BLaER1 treated with 17β-estradiol and CSF1 and Interleukin-3, amounts not matched to agents 10 nM and 100 nM (cell line): ENCODE data around the gene TCEA3.

Experiments
- H3K27ac ChIP-seq, 11 experiments: shearing (Covaris generic); formaldehyde crosslinking; 2 replicates each; pipeline ENCODE4 v1.8.1; 2022
- H3K27me3 ChIP-seq, 11 experiments: shearing (Covaris generic); formaldehyde crosslinking; 2 replicates each; pipeline ENCODE4 v1.8.1; 2022
- H3K36me3 ChIP-seq, 11 experiments: shearing (Covaris generic); formaldehyde crosslinking; 2 replicates each; pipeline ENCODE4 v1.8.1; 2022
- H3K4me1 ChIP-seq, 10 experiments: shearing (Covaris generic); formaldehyde crosslinking; 2 replicates each; pipeline ENCODE4 v1.8.1; 2022
- H3K4me2 ChIP-seq, 11 experiments: shearing (Covaris generic); formaldehyde crosslinking; 2 replicates each; pipeline ENCODE4 v1.8.1; 2022
- H3K4me3 ChIP-seq, 10 experiments: shearing (Covaris generic); formaldehyde crosslinking; 2 replicates each; pipeline ENCODE4 v1.8.1; 2022
- H3K9ac ChIP-seq, 11 experiments: shearing (Covaris generic); formaldehyde crosslinking; 2 replicates each; pipeline ENCODE4 v1.8.1; 2022
- H3K9me3 ChIP-seq, 11 experiments: shearing (Covaris generic); formaldehyde crosslinking; replicated peaks in 1 of 11; 2 replicates each; pipeline ENCODE4 v1.8.1; 2022
- H4K20me1 ChIP-seq, 11 experiments: shearing (Covaris generic); formaldehyde crosslinking; 2 replicates each; pipeline ENCODE4 v1.8.1; 2022
- Cebpa-rat ChIP-seq, 11 experiments: shearing (Covaris generic); IDR thresholded peaks; 2 replicates each; pipeline ENCODE4 v1.8.1; 2022

TCEA3 gene

GRCh38 chr1:23463286-23463685 is 38.7 kb upstream of the TCEA3 start:
- H4K20me1 ChIP-seq, result no peaks in the 10 kb centered on the region
- H3K4me3 ChIP-seq, result no peak overlapping the region
- H3K27ac ChIP-seq, result no peak overlapping the region
- no peak overlapping the region for H3K4me2 ChIP-seq
- H3K9ac ChIP-seq, result no peak overlapping the region
- no peak for TF ChIP-seq Cebpa-rat (IDR thresholded peaks at IDR 0.05)
- no peaks in the 10 kb centered on the region for H3K27me3 ChIP-seq
- no peaks in the 10 kb centered on the region for H3K36me3 ChIP-seq
- H3K9me3 ChIP-seq, result no peaks in the 10 kb centered on the region
- no peaks in the 10 kb centered on the region for H3K4me1 ChIP-seq

DNA sequence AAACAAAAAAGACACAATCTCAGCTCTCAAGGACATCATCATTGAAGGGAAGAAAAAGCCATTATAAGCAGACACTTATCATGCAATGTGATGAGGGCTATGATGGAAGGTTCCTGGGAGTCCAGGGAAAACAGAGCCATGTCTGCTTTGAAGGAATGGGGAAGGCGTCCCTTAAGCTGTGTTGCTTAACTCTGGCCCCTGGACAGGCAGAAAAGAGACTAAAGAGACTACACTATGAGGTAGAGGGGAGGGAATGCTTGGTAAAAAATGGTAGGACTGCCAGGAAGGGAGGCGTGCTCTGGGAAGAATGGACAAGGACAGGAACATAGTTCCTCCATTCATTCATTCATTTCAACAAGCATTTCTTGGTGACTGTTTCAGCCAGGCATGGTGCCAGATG is 38.2 kb upstream of the TCEA3 start:
- TF ChIP-seq Cebpa-rat (IDR thresholded peaks at IDR 0.05), result no peak
- Histone ChIP-seq H3K4me3 (no peak overlapping the region), H4K20me1 (no peaks in the 10 kb centered on the region), H3K27me3 (no peaks in the 10 kb centered on the region), H3K27ac (no peak overlapping the region), H3K9ac (no peak overlapping the region), H3K9me3 (no peaks in the 10 kb centered on the region), H3K4me2 (no peak overlapping the region), H3K4me1 (no peaks in the 10 kb centered on the region), H3K36me3 (no peaks in the 10 kb centered on the region)

GRCh38 chr1:23461050-23461449 is 36.5 kb upstream of the TCEA3 start:
- Histone ChIP-seq H4K20me1 (no peaks in the 10 kb centered on the region; a peak in 2 of 22 replicates), H3K36me3 (no peaks in the 10 kb centered on the region), H3K27ac (no peak overlapping the region), H3K4me1 (peaks cover 5 to 12% (median 8%) of the 10 kb centered on the region in 10 experiments), H3K27me3 (no peaks in the 10 kb centered on the region), H3K4me3 (no peak overlapping the region), H3K9me3 (no peaks in the 10 kb centered on the region), H3K9ac (no peak overlapping the region), H3K4me2 (no peak overlapping the region)
- TF ChIP-seq Cebpa-rat (IDR thresholded peaks at IDR 0.05), result no peak

GRCh38 chr1:23460519-23460918 is 36.0 kb upstream of the TCEA3 start:
- Histone ChIP-seq H3K4me2 (no peak overlapping the region), H3K27ac (no peak overlapping the region), H3K36me3 (no peaks in the 10 kb centered on the region), H3K9me3 (no peaks in the 10 kb centered on the region), H4K20me1 (no peaks in the 10 kb centered on the region; a peak in 2 of 22 replicates), H3K9ac (no peak overlapping the region), H3K27me3 (peaks cover 0 to 1% (median 0%) of the 10 kb centered on the region in 11 experiments; a peak in 1 of 22 replicates), H3K4me3 (no peak overlapping the region), H3K4me1 (peaks cover 9 to 17% (median 13%) of the 10 kb centered on the region in 10 experiments)
- no peak for TF ChIP-seq Cebpa-rat (IDR thresholded peaks at IDR 0.05)

DNA sequence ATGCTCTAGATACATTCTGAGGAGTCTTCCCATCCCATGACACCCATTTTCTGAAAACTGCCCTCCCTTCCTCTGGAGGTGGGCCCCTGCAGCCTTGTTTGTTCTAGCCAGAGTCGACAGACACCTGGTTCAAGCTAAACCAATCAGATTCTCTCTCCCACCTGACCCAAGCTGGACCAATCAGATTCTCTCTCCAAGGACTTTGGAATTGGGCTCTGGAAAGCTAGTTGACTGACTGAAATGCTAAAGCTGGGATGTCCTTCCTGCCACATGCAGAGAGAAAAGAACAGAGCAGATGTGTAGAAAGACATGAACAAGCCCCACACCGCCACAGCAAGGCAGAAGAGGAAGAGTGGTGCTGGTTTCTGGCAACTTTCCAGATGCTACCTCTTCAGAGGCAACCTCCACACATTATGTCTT is 34.8 kb upstream of the TCEA3 start:
- no peak overlapping the region for H3K27ac ChIP-seq
- peaks cover 9 to 17% (median 13%) of the 10 kb centered on the region in 10 experiments for H3K4me1 ChIP-seq
- peaks cover 0 to 4% (median 0%) of the 10 kb centered on the region in 11 experiments; a peak in 1 of 22 replicates for H3K27me3 ChIP-seq
- no peaks in the 10 kb centered on the region for H3K9me3 ChIP-seq
- H3K9ac ChIP-seq, result no peak overlapping the region
- H3K36me3 ChIP-seq, result no peaks in the 10 kb centered on the region
- no peak overlapping the region for H3K4me3 ChIP-seq
- no peaks in the 10 kb centered on the region; a peak in 2 of 22 replicates for H4K20me1 ChIP-seq
- no peak for TF ChIP-seq Cebpa-rat (IDR thresholded peaks at IDR 0.05)
- no peak overlapping the region for H3K4me2 ChIP-seq

- Histone ChIP-seq H3K27me3 (peaks cover 0 to 4% (median 0%) of the 10 kb centered on the region in 11 experiments; a peak in 1 of 22 replicates), H3K9me3 (no peaks in the 10 kb centered on the region), H3K9ac (peak overlapping the region in 1 of 11 experiments; percentile 41; a peak in 1 of 22 replicates), H4K20me1 (peaks cover 0 to 24% (median 10%) of the 10 kb centered on the region in 11 experiments; a peak in 12 of 22 replicates), H3K4me3 (no peak overlapping the region), H3K4me1 (peaks cover 28 to 42% (median 37%) of the 10 kb centered on the region in 10 experiments), H3K36me3 (no peaks in the 10 kb centered on the region), H3K27ac (no peak overlapping the region), H3K4me2 (peak overlapping the region; percentile 52 to 75 (median 66))
- no peak for TF ChIP-seq Cebpa-rat (IDR thresholded peaks at IDR 0.05)
These were observed 31.7 kb upstream of the TCEA3 start for GRCh38 chr1:23456226-23456625.

- H3K36me3 ChIP-seq, result no peaks in the 10 kb centered on the region
- H4K20me1 ChIP-seq, result peaks cover 0 to 24% (median 10%) of the 10 kb centered on the region in 11 experiments; a peak in 12 of 22 replicates
- peak in 10 of 11 experiments; percentile 38 to 90 (median 62); a peak in 13 of 22 replicates for TF ChIP-seq Cebpa-rat (IDR thresholded peaks at IDR 0.05)
- H3K9ac ChIP-seq, result no peak overlapping the region
- H3K4me2 ChIP-seq, result peak overlapping the region in 9 of 11 experiments; percentile 50 to 77 (median 65); a peak in 18 of 22 replicates
- H3K4me1 ChIP-seq, result peaks cover 28 to 42% (median 39%) of the 10 kb centered on the region in 10 experiments
- no peaks in the 10 kb centered on the region for H3K9me3 ChIP-seq
- H3K4me3 ChIP-seq, result no peak overlapping the region
- no peak overlapping the region for H3K27ac ChIP-seq
- peaks cover 0 to 4% (median 0%) of the 10 kb centered on the region in 11 experiments; a peak in 1 of 22 replicates for H3K27me3 ChIP-seq
These were observed 29.0 kb upstream of the TCEA3 start for GRCh38 chr1:23453455-23454000.

DNA sequence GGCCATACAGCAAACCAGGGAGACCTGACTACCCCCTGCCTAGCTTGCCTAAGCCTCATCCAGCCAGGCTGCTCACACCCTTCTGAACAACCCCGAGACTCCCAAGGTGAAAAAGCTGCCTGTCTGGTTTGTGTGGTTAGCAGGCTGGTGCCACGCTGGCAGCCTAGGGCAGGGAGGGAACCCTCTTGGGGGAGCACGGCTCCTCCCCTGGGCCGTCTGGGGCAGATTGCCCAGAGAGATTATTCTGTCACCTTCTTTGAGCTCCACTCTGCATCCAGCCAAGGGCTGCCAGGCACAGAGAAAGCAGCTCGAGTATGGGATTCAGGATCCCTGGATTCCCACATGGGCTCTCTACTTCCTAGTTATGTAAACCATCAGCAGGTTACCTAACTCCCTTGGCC is 27.5 kb upstream of the TCEA3 start:
- H3K4me2 ChIP-seq, result peak overlapping the region; percentile 3 to 77 (median 65); a peak in 20 of 22 replicates
- H4K20me1 ChIP-seq, result peaks cover 0 to 24% (median 10%) of the 10 kb centered on the region in 11 experiments; a peak in 12 of 22 replicates
- H3K4me1 ChIP-seq, result peaks cover 28 to 41% (median 39%) of the 10 kb centered on the region in 10 experiments
- H3K27me3 ChIP-seq, result peaks cover 0 to 4% (median 0%) of the 10 kb centered on the region in 11 experiments; a peak in 1 of 22 replicates
- no peak overlapping the region for H3K4me3 ChIP-seq
- TF ChIP-seq Cebpa-rat (IDR thresholded peaks at IDR 0.05), result no peak
- H3K36me3 ChIP-seq, result no peaks in the 10 kb centered on the region
- peak overlapping the region in 4 of 11 experiments; percentile 2 to 36 (median 26); a peak in 3 of 22 replicates for H3K9ac ChIP-seq
- H3K9me3 ChIP-seq, result no peaks in the 10 kb centered on the region
- no peak overlapping the region for H3K27ac ChIP-seq

DNA sequence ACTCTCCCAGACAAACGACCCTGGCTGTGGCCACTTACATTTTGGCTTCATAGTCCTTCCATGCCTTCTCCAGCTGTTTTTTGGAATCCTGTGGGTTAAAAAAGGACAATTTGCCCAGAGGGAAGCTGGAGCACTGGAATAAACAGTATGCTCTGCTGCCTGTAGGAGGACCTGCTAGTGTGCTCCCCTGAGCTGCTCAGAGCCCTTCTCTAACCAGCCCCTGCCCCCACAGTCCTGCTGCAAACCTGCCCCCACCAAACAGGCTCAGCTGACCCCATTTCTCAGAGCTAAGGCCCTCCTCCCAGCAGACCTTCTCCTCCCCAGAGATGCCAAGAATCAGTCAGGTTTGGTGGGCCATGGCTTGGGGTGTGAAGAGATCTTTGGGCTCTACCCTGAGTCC is 26.9 kb upstream of the TCEA3 start:
- Histone ChIP-seq H3K4me3 (no peak overlapping the region), H4K20me1 (peaks cover 0 to 24% (median 10%) of the 10 kb centered on the region in 11 experiments; a peak in 12 of 22 replicates), H3K4me1 (peaks cover 23 to 38% (median 35%) of the 10 kb centered on the region in 10 experiments), H3K9me3 (no peaks in the 10 kb centered on the region), H3K27me3 (peaks cover 0 to 4% (median 0%) of the 10 kb centered on the region in 11 experiments; a peak in 1 of 22 replicates), H3K4me2 (peak overlapping the region in 10 of 11 experiments; percentile 32 to 77 (median 65); a peak in 20 of 22 replicates), H3K9ac (peak overlapping the region in 1 of 11 experiments; percentile 34; a peak in 2 of 22 replicates), H3K36me3 (no peaks in the 10 kb centered on the region), H3K27ac (no peak overlapping the region)
- no peak for TF ChIP-seq Cebpa-rat (IDR thresholded peaks at IDR 0.05)
